ENCODE results near the gene LONP1.

Gene LONP1

GRCh38 chr19:5684694-5685430 is 35.1 kb downstream of the LONP1 start:
- H3K4me3 ChIP-seq (ENCODE audit: low read depth, low read length), result no peak overlapping the region
- no peak for TF ChIP-seq CTCF (IDR thresholded peaks at IDR 0.05; ENCODE audit: borderline replicate concordance, insufficient read depth, low read depth, low read length)

GRCh38 chr19:5683177-5683886 is 36.6 kb downstream of the LONP1 start:
- no peak for TF ChIP-seq CTCF (IDR thresholded peaks at IDR 0.05; ENCODE audit: borderline replicate concordance, insufficient read depth, low read depth, low read length)

GRCh38 chr19:5682107-5682482 is 37.9 kb downstream of the LONP1 start:
- TF ChIP-seq CTCF (IDR thresholded peaks at IDR 0.05; ENCODE audit: borderline replicate concordance, insufficient read depth, low read depth, low read length), result no peak
- H3K4me3 ChIP-seq (ENCODE audit: low read depth, low read length), result no peak overlapping the region

More at GRCh38 chr19:5683177-5683886, 36.6 kb downstream of the LONP1 start:
- H3K4me3 ChIP-seq (ENCODE audit: low read depth, low read length), result no peak overlapping the region

- peak overlapping the region; percentile 85 for H3K4me3 ChIP-seq (ENCODE audit: low read depth, low read length)
- no peak for TF ChIP-seq CTCF (IDR thresholded peaks at IDR 0.05; ENCODE audit: borderline replicate concordance, insufficient read depth, low read depth, low read length)
Observed at GRCh38 chr19:5681391-5682106, 38.4 kb downstream of the LONP1 start.

GRCh38 chr19:5680437-5681368 is 39.2 kb downstream of the LONP1 start, which contains the start of the genes HSD11B1L and MICOS13:
TSS of gene HSD11B1L (plus strand) at chr19:5681027. CDS start at chr19:5684833, 3,806 bp downstream.
TSS of gene MICOS13 (minus strand) at chr19:5680516. CDS start at chr19:5680486, 30 bp downstream.
- TF ChIP-seq CTCF (IDR thresholded peaks at IDR 0.05; ENCODE audit: borderline replicate concordance, insufficient read depth, low read depth, low read length), result no peak
- peak within 1 kb of the TSS; percentile 85 for H3K4me3 ChIP-seq (ENCODE audit: low read depth, low read length)

- H3K4me3 ChIP-seq (ENCODE audit: low read depth, low read length), result peak overlapping the region; percentile 85
- TF ChIP-seq CTCF (IDR thresholded peaks at IDR 0.05; ENCODE audit: borderline replicate concordance, insufficient read depth, low read depth, low read length), result no peak
Observed at GRCh38 chr19:5680084-5680436, 39.9 kb downstream of the LONP1 start.

Data from GM12875 (cell line).